Measurements from ENCODE around the gene BACE1.

DNA sequence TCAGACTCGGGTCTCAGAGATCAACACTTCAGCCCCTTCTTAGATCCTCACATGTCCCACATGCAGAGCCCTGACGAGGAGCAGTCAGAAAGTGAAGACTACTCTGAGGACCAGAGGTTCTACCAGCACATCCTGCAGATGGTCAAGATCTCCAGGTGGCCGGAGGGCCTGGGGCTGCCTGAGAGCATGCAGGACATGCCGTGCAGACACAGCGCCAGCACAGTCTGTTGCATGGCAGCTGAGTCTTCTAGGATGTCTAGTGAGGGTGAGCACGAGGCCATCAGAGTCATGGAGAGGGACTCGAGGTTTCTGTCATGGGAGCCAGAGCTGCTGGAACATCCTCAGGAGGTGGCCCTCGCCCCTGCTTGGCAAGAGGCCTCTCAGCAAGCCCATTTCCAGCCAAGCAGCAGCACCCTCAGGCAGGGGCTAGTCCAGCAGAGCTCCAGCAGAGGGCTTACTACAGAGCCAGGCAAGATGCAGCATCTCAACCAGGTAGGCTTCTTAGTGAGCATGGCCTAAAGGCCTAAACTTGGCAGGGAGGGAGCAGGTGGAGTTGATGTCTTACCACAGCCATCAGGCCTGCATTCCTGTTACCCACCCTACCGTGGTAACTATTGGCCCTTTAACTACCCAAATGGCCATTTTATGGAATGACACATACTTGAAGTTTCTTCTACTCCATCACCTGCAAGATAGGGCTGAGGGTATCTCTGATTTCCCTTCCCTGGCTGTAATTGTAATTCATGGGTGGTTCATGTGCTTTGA lies 40.3 kb upstream of the BACE1 start:
- TF ChIP-seq, protein P1, sequence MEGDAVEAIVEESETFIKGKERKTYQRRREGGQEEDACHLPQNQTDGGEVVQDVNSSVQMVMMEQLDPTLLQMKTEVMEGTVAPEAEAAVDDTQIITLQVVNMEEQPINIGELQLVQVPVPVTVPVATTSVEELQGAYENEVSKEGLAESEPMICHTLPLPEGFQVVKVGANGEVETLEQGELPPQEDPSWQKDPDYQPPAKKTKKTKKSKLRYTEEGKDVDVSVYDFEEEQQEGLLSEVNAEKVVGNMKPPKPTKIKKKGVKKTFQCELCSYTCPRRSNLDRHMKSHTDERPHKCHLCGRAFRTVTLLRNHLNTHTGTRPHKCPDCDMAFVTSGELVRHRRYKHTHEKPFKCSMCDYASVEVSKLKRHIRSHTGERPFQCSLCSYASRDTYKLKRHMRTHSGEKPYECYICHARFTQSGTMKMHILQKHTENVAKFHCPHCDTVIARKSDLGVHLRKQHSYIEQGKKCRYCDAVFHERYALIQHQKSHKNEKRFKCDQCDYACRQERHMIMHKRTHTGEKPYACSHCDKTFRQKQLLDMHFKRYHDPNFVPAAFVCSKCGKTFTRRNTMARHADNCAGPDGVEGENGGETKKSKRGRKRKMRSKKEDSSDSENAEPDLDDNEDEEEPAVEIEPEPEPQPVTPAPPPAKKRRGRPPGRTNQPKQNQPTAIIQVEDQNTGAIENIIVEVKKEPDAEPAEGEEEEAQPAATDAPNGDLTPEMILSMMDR (IDR thresholded peaks at IDR 0.05; ENCODE audit: low read length), result no peak
- TF ChIP-seq EZH2 (IDR thresholded peaks at IDR 0.05; ENCODE audit: borderline replicate concordance, low read length), result no peak

All from OCI-LY1 (cell line).